M059J (cell line): Measurements from ENCODE around the gene PCSK5. TPM values are rescaled to one million over a fixed set of nuclear protein-coding genes. Genes with fewer than 3 reads are reported as not detected.
A peak's percentile ranks its signal among the peaks of the same experiment; 100 is the strongest.
"Not testable (repeated sequence)": the region's sequence is repeated elsewhere in the genome, so short reads cannot be mapped to it uniquely, and the experiment has no call there.

Source experiments
- DNase-seq: peaks from one replicate; pipeline ENCODE4 v3.0.0-alpha.2; 2012; ENCODE audit warnings: low read depth
- total RNA-seq: library from RNA; depleted of rRNA; stranded (reverse); fragments of >200 nt; shearing (Covaris generic); gene quantifications from 2 replicates; pipeline ENCODE4 v1.2.3, GENCODE V29; 2014

The PCSK5 gene
- total RNA-seq, 1 experiment from 2014 or later = 0.10 TPM

DNA sequence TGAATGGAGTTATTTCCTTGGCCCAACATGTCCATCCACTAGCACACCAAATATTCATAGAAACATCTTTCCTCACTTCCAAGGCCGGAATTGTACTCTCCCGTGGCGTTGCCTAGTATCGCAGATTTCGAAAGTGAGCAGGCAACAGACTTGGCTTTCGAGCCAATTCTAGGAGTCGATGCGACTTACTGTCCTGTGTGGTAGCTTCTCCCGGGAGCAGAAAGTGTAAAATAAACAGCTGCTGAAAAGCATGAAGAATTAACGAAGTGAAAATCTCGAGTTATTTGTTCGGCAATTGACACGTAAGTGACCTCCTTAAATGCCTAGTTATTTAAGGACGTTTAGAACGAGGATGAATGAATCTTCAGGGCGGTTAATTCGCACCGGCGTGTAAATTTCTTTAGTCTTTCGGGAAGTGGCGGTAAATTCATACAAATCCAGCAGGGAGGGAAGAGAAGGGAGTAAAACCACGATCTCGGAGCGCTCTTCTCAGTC lies 449 bp upstream of the PCSK5 start:
- DNase-seq = peak; percentile 52

DNA sequence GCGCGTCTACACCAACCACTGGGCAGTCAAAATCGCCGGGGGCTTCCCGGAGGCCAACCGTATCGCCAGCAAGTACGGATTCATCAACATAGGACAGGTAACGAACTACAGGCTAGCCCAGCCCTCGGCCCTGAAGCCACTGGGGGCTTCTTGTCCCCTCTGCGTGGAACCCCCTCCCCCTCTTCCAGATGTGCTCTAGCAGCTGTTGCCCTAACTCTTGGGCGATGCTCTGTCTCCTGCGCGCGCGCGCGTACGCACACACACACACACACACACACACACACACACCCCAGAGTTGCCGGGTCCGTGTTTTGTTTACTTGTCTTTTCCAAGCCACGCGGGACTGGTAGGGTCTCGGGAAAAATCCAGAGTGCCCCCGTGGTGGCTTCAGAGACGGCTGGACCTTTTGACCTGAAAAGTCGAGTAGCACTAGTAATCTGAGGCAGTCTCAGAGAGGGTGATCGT lies 836 bp downstream of the PCSK5 start:
- DNase-seq = no peak

DNA sequence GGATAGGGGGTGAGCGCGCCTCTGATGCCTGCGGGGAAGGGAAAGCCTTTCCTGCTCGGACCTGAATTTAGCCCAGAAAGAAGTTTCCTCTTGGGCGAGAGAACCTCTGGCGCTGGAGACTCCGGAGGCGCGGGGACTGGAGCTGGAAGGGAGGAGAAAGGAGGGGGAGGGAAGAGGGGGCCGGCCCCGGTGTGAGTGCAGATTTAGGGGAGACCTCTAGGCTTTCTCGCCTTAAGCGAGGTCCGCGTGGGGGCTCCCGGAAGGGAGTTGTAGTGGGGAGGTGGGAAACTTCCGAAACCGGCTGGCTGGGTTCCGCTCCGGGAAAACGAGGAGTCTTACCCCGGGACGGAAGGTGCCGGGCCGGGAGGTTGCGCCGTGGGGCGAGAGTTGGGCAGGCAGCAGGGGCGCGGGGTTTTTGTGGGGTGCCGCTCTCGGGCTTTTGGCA lies 1.3 kb downstream of the PCSK5 start:
- DNase-seq = no peak

DNA sequence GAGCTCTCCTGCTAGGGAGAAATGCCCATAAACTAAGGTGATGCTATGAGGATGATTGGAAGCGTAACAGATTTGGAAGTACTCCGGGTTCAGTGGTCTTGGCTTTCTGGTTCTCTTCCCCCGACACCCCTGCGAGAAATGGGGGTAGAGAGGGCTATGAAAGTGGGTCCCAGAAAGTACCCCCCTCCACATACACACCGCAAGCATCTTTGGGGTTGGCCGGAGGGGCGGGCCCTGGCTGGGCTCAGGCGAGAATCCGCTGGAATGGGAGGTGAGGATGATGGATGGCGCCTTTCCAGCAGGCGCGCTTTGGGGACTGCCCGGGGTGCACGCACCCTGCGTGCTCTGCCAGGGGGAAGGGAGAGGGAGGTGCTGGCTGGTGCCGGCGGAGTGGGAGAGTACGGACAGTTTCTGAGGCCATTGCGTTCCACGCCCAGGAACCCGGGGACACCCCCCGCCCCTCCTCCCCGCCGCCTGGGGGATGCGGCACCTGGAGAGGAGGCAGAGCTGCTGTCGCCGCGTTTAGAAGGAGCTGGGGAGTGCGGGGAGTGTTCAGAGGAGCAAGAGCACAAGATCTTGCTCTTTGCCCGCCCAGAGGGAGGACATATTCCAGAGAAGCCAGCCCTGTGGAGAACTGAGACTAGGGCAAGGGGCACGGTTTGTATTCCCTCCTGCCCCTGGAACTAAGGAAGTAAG lies 1.9 kb downstream of the PCSK5 start:
- DNase-seq = no peak

DNA sequence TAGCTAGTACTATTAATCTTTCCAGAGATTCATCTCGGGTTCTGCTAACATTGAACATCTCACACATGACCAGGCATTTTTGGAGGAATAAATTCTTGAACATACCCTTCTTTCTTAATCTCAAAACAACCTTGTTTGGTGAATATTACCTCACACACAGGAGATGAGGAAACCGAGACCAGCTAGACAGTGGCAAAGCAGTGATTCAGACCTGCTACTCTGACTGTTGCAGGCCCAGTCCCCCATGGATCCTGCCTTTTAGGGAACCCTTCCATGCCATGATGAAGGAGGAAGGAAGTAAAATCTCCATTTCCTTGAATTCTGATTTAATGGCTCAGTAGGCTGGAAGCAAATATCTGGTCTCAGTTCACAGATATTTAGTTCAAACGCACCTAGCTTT lies 2.6 kb downstream of the PCSK5 start:
- no peak for DNase-seq

DNA sequence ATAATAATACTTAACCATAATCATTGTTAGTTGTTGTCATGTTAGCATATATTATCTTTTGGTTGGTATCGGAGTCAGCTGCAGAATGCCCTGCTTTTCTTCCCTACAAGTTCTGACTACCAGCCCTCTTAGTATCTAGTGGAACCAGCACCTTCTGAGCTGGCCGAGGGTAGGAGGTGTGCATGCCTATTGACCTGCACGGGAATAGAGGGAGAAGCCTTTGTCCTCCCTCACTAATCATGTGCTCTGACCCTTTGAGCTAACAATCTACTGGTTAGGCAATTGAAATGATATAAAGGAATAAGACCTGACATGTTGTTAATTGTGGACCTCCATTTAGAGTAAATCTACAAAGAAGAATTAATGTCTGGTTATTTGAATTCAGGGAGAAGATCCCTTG lies 4.1 kb downstream of the PCSK5 start:
- DNase-seq = no peak

DNA sequence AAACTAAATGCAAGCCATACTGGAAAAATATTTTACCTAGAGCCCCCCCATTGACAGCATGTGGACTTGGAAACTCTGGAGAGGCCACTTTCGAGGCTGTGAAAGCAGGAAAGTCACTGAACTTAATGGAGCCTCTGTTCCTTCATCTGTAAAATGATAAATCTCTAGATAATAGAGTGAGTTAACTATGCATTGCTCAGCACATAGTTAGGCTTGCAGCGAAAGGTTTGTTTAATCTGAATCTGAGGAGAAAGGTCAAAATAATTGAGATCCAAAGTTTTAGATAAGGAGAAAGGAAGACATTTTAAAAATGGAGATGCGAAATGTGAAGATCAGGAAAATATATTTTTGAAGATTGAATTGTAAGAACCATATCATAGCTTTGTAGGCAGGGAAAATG lies 4.6 kb downstream of the PCSK5 start:
- no peak for DNase-seq

DNA sequence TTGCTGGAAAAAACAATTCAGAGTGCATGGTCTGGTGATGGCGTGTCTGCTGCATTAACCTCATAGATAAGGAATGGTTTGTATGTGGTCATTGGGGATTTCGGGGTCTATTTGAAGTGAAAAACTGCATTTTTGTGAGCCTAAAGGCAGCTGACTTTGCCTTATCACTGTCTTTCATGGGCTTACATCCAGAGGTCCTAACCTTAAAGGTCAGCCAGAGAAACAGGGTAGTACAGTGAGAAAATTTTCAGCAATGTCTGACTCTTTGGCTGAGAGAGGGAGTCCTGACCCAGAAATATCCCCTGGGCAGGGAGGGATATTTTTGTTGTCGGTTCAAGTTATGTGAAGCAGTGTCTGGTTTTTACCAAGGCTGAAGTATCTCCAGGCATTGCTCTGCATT lies 5.7 kb downstream of the PCSK5 start:
- DNase-seq = no peak

DNA sequence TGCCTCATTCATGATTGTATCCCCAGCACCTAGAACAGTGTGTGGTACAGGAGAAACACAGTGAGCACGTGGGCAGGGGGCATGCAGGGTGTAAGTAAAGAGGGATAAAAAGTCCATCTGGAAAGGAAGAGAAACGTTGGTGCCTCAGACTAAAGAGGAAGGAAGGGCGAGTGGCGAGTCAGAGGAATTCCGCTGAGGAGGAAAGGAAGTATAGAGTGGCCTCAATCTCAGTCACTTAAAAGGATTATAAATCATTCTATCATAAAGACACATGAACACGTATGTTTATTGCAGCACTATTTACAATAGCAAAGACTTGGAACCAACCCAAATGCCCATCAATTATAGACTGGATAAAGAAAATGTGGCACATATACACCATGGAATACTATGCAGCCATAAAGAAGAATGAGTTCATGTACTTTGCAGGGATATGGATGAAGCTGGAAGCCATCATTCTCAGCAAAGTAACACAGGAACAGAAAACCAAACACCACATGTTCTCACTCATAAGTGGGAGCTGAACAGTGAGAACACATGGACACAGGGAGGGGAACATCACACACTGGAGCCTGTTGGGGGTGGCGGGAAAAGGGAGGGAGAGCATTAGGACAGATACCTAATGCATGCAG lies 10.5 kb downstream of the PCSK5 start:
- not testable (repeated sequence) for DNase-seq

DNA sequence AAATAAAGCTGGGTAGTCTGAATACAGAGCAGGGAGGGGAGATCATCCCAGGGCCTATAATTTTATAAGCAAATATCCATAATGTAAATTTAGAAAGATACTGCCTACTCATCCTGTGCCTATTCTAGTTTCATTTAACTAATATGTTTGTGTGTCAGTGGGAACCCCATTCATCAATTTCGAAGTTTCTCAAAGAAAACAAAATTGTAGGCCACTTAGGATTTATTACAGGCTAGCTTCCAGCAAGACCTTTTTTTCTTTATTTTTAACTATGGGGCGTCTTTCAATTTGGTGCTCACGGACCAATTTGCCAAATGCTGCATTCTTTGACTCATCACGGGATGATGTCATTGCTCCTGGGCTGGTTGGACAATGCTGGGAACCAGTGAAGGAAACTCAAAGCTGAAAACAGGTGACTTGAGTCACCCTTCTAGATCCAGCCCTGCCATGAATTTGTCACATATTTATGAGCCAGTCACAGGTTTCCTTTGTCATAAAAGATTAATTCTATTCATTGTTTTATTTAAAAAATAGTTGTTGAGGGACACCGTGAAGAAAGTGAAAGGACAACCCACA lies 13.4 kb downstream of the PCSK5 start:
- peak; percentile 45 for DNase-seq

DNA sequence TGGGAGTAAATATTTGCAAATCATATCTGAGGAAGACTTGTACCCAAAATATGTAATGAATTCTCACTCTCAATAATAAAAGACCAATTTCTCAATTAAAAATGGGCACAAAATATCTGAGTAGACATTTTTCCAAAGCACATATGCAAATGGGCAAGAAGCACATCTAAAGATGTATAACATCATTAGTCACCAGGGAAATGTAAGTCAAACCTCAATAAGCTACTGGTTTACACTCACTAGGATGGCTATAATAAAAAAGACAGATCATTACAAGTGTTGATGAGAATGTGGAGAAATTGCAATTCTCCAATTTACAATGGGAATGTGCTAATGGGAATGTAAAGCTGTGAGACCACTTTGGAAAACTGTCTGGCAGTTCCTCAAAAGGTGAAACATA lies 13.9 kb downstream of the PCSK5 start:
- DNase-seq = no peak

DNA sequence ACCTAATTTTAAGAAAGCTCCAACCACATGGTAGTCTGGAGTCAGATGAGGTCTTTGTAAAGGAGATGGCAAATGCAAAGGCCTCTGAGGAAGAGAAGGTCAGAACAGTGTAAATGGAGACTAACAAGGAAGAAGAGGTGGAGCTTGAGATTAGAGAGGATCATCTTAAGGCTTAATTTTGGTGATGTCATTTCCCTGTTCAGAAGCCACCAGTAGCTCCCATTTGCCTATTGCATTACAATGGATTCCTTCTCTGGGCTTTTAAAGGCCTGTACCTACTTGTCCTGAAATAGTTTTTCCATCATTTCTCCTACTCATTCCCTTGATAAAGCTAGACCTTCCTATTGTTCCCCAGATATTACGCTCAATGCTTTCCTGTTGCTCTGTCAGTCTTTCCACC lies 16.1 kb downstream of the PCSK5 start:
- no peak for DNase-seq

DNA sequence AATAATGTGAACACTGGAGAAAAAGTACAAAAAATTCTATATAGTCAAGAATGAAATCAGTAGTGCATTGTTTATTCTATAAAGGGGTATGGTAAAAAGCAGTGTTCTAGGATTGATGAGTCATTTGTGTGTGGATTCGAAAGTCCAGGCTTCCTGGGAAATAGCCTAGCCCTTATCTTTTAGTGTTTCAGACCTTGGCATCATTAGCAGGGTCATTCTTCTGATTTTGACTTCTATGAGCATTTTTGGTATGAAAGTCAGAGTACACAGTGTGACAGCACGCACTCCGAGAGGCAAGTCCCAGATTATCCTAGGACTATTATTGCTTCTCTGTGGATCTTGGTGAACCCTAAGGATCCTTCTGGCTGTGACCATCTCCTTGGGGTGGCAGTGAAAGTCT lies 16.9 kb downstream of the PCSK5 start:
- DNase-seq = no peak

DNA sequence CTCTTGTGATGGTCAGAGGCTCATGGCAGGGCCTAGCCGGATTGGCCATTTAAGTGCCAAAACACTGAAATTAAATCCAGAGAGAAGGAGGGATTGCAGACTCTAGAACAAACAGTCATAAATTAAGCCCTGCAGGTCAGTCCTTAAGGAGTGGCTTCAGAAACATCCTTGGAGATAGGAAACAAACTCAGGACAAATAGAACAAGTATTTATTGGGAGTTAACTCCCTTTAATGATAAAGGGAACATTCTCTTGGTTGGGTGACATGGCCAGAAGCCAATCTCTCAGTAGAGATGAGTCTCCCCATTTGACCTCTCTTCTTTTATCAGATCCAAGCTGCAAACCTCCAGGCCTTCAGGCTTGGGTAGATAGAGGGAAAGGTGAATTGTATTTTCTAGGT lies 17.4 kb downstream of the PCSK5 start:
- DNase-seq = no peak

DNA sequence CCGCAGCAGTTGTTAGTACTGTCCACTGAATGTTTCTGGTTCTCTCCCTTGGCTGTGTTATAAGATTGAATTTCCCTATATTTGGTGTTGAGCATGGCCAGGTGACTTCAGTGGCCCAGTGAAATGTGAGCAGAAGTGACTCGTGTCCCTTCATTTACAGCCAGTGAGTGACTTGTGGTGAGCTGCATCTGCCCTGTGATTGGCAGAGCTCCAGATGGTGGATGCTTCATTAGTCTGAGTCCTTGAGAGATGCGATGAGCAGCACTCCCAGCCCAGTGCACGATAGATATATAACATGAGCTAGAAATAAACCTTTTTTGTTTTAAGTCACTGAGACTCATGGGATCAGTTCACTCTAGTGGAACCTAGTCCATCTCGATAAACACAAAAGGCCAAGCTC lies 19.3 kb downstream of the PCSK5 start:
- no peak for DNase-seq

DNA sequence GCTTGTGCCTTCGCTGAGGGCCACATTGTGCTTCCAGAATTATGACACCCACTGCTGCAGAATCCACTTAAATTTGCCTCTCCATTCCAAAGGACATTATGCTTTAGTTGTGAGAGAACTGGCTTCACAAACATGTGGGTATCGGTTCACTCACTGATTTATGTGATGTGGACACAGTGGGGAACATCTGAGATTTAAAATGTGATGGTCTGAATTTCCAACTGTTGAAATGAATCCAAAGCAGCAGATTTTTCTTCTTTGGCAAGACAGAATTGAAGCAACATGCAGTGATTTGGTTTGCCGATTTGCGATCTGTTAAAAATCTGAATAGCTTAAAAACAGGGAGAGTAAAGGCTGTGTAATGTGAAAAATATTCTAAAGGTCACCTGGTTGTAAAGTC lies 20.3 kb downstream of the PCSK5 start:
- DNase-seq = no peak

DNA sequence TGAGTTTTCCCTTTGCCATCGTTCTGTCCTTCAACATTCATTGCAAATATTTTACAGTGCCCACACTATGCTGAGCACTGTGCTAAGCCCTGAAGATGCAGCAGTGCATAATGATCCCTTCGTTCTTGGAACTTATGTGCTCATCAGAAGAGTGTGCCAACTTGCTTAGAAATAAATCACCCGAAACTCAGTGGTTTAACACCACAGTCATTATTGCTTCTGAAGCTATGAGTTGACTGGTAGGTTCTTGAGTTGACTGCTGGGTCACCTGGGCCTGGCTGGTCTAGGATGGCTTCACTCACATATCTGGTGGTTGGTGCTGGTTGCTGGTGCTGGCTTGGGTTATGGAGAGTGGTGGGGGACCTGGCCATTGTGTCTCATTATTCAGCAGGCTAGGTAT lies 20.9 kb downstream of the PCSK5 start:
- DNase-seq = no peak

DNA sequence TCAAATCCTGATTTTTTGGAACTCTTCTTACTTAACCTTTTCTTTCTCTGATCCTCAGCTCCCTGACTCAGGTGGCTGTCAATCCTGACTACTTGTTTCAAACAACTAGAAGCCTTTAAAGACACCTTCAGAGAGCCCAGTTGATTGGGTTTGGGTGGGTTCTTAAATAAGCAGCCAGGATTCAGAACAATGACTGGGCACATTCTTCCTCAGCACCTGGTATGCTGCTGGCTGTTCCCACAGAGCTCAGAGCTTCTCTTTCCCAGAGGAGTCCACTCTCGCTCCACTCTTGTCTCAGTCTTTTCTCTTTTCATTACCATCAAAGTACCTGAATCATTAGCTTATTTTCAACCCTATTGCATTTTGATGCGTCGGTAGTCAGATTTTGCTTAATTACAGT lies 22.5 kb downstream of the PCSK5 start:
- no peak for DNase-seq

DNA sequence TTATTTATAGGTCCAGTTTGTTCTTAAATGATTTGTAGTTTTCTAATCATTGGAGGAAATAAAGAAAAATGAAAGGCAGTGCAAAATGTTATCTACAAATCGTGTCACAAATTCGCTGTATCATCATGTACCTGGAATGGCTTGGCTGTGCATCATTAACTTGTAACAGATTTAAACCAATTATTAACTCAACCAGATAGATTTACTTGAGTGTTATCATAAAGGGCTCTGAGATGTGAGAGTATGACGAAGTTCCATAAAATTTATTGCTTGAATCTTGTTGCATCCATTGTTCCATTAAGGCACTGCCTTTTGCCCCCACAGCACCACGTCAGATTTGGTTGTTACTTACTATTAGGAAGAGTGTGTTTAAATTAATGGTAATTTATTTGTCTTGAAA lies 23.5 kb downstream of the PCSK5 start:
- no peak for DNase-seq

DNA sequence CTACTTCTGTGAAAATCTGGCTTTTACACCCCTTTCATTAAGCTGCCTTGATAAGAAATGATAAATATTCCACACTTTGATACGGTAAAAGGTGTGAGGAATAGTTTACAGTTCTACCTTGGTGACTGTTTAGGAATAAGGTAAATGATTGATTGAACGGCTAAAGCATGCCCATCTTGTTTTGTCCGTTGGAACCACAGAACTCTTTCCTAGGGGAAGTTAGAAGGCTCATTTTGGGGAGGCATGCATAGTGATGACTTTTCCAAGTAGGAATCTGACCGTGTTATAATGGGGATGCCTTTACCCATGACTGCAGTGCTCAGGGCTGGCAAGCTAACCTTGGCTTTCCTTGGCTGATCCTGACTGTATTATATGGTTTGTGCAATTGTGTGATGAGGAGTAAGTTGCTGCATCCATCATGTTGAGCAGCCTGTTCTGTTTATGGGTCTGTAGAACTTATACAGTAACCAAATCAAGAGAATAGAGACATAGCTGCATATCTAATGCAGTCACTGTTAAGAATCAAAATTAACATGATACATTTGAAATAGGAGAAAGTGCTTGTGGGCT lies 24.5 kb downstream of the PCSK5 start:
- DNase-seq = no peak

DNA sequence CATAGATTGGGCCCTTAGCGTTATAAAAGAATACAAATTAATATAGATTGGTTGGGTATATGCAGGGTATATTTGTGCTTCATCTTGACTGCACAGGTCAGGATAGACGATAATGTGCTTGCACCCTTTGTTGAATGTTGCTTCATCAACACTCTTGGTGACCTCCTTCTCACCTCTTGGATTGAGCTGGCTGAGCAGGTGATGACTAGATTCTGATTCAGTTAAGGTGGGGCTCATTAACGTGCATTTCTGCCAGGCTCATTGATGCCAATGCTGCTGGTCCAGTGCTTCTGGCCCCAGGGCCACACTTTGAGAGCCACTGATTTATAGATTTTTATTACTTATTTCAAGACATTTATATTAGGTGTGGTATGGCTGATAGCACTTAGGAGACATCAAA lies 27.7 kb downstream of the PCSK5 start:
- no peak for DNase-seq

DNA sequence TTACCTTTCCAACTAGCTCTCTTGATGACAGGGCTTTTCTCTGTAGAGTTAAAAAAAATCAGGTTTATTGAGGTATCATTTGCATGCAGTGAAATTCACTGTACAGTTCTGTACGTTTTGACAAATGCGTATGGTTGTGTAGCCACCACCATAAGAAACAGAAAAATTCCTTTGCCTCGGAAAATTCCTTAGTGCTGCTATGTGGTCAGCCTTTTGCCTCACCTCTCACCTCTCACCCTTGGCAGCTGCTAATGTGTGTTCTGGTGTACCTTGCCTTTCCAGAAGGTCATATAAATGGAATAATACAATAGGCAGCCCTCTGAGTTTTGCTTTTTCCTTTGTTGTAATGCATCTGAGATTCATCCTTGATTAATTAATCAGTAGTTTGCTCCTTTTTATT lies 28.4 kb downstream of the PCSK5 start:
- no peak for DNase-seq
